HEK293T (cell line): ENCODE measurements around the gene PPDPF.

ENCODE experiments used
- CTCF ChIA-PET: fragments of 350-600 bp; formaldehyde crosslinking; extraction: SDS; loops from one replicate; lab custom pipeline; 2021; ENCODE audit warnings: antibody characterized with exemption, inconsistent platforms; lab: Yijun Ruan, JAX
- POLR2A ChIA-PET: fragments of 350-600 bp; formaldehyde crosslinking; extraction: SDS; loops from one replicate; lab custom pipeline; 2020; ENCODE audit warnings: antibody characterized with exemption, inconsistent platforms; lab: Yijun Ruan, JAX
- DNase-seq: peaks from one replicate; pipeline ENCODE4 v3.0.0; 2012; ENCODE audit warnings: mixed read lengths; ENCODE audit errors: extremely low spot score
- ARNT ChIP-seq: fragments of 450-650 bp; IDR thresholded peaks from 2 replicates; pipeline ENCODE4 v1.6.1; 2017; ENCODE audit warnings: mild to moderate bottlenecking
- BHLHE40 ChIP-seq: fragments of 450-650 bp; IDR thresholded peaks from 2 replicates; pipeline ENCODE4 v1.6.1; 2016; ENCODE audit warnings: mild to moderate bottlenecking, moderate library complexity, borderline replicate concordance
- CTBP1 ChIP-seq: fragments of 450-650 bp; IDR thresholded peaks from 2 replicates; pipeline ENCODE4 v1.6.1; 2016; ENCODE audit warnings: borderline replicate concordance
- ELF4 ChIP-seq: fragments of 450-650 bp; IDR thresholded peaks from 2 replicates; pipeline ENCODE4 v1.6.1; 2017; ENCODE audit warnings: antibody characterized with exemption
- FOXA1 ChIP-seq: fragments of 450-650 bp; IDR thresholded peaks from 2 replicates; pipeline ENCODE4 v1.6.1; 2016; ENCODE audit warnings: mild to moderate bottlenecking
- FOXK2 ChIP-seq: fragments of 450-650 bp; IDR thresholded peaks from 2 replicates; pipeline ENCODE4 v1.6.1; 2016; ENCODE audit warnings: mild to moderate bottlenecking
- FOXM1 ChIP-seq: fragments of 450-650 bp; IDR thresholded peaks from 2 replicates; pipeline ENCODE4 v1.6.1; 2017; ENCODE audit warnings: mild to moderate bottlenecking, borderline replicate concordance
- HDGF ChIP-seq: fragments of 450-650 bp; IDR thresholded peaks from 2 replicates; pipeline ENCODE4 v1.6.1; 2017; ENCODE audit warnings: antibody characterized with exemption, borderline replicate concordance
- L3MBTL2 ChIP-seq: fragments of 450-650 bp; conservative IDR thresholded peaks from 2 replicates; pipeline ENCODE4 v1.6.1; 2016; ENCODE audit warnings: mild to moderate bottlenecking
- LEF1 ChIP-seq: fragments of 450-650 bp; IDR thresholded peaks from 2 replicates; pipeline ENCODE4 v1.6.1; 2017; ENCODE audit warnings: mild to moderate bottlenecking, borderline replicate concordance
- NFRKB ChIP-seq: fragments of 450-650 bp; IDR thresholded peaks from 2 replicates; pipeline ENCODE4 v1.6.1; 2016; ENCODE audit warnings: mild to moderate bottlenecking, moderate library complexity
- PKNOX1 ChIP-seq: fragments of 450-650 bp; IDR thresholded peaks from 2 replicates; pipeline ENCODE4 v1.6.1; 2016
- SP1 ChIP-seq: fragments of 450-650 bp; IDR thresholded peaks from 2 replicates; pipeline ENCODE4 v1.6.1; 2017
- SUZ12 ChIP-seq: fragments of 450-650 bp; IDR thresholded peaks from 2 replicates; pipeline ENCODE4 v1.6.1; 2016; ENCODE audit warnings: mild to moderate bottlenecking
- TARDBP ChIP-seq: fragments of 450-650 bp; IDR thresholded peaks from 2 replicates; pipeline ENCODE4 v1.6.1; 2016
- ZNF384 ChIP-seq: fragments of 450-650 bp; IDR thresholded peaks from 2 replicates; pipeline ENCODE4 v1.6.1; 2016

The PPDPF gene

GRCh38 chr20:63537525-63538203 lies 17.1 kb downstream of the PPDPF start:
- no peak for TF ChIP-seq LEF1
- 0 out of 2 replicates have a peak, but pooled peaks have one; percentile 6 for TF ChIP-seq FOXM1
- ChIA-PET CTCF (interaction anchor here (0.8 to 1.7 kb wide), 5 partner anchors 9 to 436 kb away, joined by 3 to 7 read pairs (median 5); partner anchors contain the start of genes PPDPF and RTEL1), POLR2A (interaction anchor here (0.6 to 2.1 kb wide), 10 partner anchors 12 to 443 kb away, joined by 3 to 6 read pairs (median 4); partner anchors contain the start of genes ARFRP1, GMEB2, PPDPF and PRPF6)

DNA sequence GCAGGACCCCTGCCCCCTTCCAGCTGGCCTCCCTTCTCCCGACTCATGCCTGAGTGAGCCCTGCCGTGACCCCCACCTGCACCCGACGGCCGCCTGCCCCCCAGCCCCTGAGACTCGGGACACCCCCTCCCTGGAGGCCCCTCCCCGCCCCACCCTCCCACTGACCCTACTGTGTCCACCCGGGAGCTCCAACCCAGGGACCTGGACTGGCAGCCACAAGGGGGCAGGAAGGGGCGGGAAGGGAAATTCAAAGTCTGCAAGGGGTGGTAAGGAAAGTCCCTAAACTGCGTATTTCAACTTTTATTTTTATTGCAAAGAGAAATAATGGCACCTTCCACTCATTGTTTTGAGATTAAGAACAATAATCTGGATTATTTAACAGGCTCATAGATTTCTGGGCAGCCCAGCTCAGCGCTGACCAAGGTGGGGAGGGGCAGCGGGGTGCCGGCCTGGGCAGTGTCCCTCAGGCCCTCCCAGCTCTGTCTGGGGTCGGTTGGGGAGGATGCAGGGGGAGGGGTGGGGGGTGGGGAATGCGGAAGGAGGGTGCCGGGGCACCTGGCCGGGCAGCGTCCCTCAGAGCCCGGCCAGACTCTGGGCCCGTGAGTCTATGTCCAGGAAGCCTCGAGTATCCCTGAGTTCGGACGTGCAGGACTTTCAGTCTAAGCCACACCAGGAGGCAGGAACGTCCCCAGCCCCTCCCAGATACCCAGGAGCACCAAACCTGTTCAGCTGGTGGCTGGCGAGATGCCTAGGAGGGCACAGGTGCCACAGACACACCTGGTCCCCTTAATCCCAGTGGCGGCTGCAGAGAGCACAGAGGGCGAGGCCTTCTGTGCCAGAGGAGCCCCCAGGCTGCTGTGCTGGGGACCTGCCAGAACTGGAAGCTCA lies 17.9 kb downstream of the PPDPF start:
- TF ChIP-seq CTBP1: no peak
- no peak for TF ChIP-seq NFRKB
- TF ChIP-seq BHLHE40: no peak
- TF ChIP-seq LEF1: no peak
- no peak for TF ChIP-seq ZNF384
- TF ChIP-seq ELF4: no peak
- no peak for TF ChIP-seq ARNT
- TF ChIP-seq FOXK2: no peak
- no peak for TF ChIP-seq PKNOX1
- TF ChIP-seq FOXA1: no peak
- no peak for TF ChIP-seq FOXM1
- TF ChIP-seq SP1: no peak
- TF ChIP-seq SUZ12: no peak
- no peak for TF ChIP-seq TARDBP
- ChIA-PET POLR2A (interaction anchor here (0.8 to 2.1 kb wide), 10 partner anchors 11 to 327 kb away, joined by 3 to 6 read pairs (median 4); partner anchors contain the start of genes ARFRP1, GMEB2, PPDPF and RTEL1), CTCF (interaction anchor here (0.8 to 1.7 kb wide), 5 partner anchors 8 to 435 kb away, joined by 3 to 7 read pairs (median 5); partner anchors contain the start of genes PPDPF and RTEL1)
- no peak for DNase-seq

More at GRCh38 chr20:63537525-63538203, 17.1 kb downstream of the PPDPF start:
- peak; percentile 94 for DNase-seq

DNA sequence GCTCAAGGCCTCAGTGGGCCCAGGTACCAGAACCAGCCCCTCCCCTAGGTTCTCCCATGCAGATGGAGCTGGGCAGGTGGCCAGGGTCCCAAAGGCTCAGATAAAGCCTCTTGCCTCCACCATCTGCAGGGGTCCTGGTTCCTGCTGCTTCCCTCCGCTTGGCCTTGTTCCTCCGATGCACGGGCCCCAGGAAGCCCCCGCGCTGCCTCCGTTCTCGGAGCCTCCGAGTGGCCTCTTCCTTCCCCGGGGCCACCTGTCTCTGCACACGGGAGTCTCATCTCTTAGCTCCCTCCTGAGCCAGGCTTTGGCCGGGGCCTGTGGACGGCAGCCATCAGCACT lies 18.5 kb downstream of the PPDPF start:
- TF ChIP-seq ELF4: no peak
- no peak for TF ChIP-seq TARDBP
- TF ChIP-seq SP1: no peak
- TF ChIP-seq BHLHE40: no peak
- TF ChIP-seq HDGF: no peak
- TF ChIP-seq FOXA1: no peak
- no peak for TF ChIP-seq ARNT
- DNase-seq: no peak
- ChIA-PET POLR2A (interaction anchor here (1.3 to 2.1 kb wide), 2 partner anchors 87 to 114 kb away, joined by 3 to 4 read pairs; partner anchors contain the start of gene STMN3), CTCF (interaction anchor here (1.7 kb wide), 1 partner anchor 119 kb away, joined by 5 read pairs; the partner anchor contains the start of gene RTEL1)

DNA sequence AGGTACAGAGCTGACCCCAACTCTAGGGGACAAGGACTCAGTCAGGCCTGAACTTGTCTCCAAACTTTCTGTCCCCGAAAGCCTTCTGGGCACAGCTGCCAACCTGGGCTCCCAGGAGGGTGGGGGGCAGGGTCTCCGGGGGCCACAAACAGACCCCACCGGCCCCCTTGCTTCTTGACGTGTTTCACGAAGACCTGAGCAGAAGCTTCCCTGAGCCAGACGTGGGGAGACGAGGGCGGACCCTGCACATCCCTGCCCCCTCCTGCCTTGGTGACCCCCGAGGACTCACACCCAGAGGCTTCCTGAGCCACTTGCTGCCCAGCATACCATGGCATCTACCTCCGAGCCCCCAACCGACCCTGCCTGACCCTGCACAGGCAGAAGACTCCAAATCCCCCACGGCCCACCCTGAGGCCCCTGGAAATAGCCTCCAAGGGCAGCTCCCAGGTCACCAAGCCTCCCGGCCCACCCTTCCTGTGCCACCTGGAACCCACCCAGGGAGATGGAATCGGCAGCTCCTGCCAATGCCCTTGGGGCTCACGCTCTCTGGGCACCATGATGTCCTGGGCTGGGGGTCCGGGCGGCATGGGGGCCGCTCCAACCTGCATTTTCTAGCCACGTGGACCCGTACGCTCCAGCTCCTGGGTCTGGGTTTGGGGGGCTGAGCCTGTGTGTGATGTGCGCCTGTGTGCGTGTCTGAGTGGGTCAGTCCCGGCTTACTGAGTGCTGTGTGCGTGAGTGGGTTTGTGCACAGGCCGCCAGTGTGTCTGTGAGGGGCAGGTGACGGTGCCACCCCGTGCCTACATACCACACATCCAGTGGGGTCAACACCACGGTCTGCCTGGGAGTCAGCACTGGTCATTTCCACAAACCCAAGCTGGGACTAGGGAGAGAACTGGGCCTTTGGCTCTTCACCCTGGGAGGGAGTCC lies 19.1 kb downstream of the PPDPF start:
- ChIA-PET POLR2A (interaction anchor here (1.3 to 2.1 kb wide), 2 partner anchors 86 to 114 kb away, joined by 3 to 4 read pairs; partner anchors contain the start of gene STMN3), CTCF (no interaction called here)
- DNase-seq: no peak
- no peak for TF ChIP-seq LEF1
- no peak for TF ChIP-seq ZNF384
- no peak for TF ChIP-seq ARNT
- TF ChIP-seq NFRKB: no peak
- no peak for TF ChIP-seq FOXK2
- no peak for TF ChIP-seq FOXM1
- no peak for TF ChIP-seq HDGF
- TF ChIP-seq PKNOX1: no peak
- no peak for TF ChIP-seq CTBP1
- TF ChIP-seq FOXA1: no peak
- TF ChIP-seq BHLHE40: no peak

DNA sequence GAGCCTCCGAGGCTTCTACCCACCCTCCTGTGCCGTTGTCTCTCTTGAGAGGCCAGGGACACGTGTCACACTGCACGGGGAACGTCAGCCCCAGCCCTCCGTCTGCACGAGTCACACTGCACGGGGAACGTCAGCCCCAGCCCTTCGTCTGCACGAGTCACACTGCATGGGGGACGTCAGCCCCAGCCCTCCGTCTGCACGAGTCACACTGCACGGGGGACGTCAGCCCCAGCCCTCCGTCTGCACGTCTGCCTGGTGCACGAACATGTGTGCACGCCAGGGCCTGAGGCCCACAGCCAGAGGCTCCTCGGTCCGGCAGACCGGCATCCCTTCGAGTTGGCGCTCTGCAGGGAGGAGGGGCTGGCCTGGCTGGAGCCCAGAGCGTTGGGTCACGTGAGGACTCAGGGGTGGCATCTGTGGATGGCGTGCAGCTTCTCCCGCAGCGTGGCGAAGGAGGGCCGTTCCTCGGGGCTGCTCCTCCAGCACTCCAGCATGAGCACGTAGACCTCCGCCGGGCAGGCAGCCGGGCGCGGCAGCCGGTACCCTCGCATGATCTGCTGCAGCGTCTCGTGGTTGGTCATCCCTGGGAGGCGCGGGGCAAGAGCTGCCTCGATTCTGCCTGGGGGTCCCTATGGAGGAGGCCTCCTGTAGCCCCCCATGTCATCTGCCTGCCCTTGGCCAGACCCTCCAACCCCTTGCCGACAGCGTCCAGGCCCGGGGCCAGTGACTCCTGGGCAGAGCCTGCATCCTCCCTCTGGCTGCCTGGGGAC lies 20.0 kb downstream of the PPDPF start:
- ChIA-PET CTCF (no interaction called here), POLR2A (no interaction called here)
- TF ChIP-seq TARDBP (no peak), FOXM1 (no peak), HDGF (no peak)
- DNase-seq: no peak

- TF ChIP-seq ZNF384 (no peak), SUZ12 (no peak), SP1 (no peak), FOXK2 (no peak), HDGF (no peak), BHLHE40 (no peak), CTBP1 (no peak), L3MBTL2 (no peak), NFRKB (no peak), FOXM1 (no peak), ELF4 (no peak), TARDBP (no peak), PKNOX1 (no peak), ARNT (no peak)
- POLR2A ChIA-PET: no interaction called here
- DNase-seq: no peak
- CTCF ChIA-PET: no interaction called here
These were observed 20.8 kb downstream of the PPDPF start for GRCh38 chr20:63541371-63541770.
